Memory B cell (primary cell): Measurements from ENCODE around the gene CCL3.
"Not testable (repeated sequence)": the region's sequence is repeated elsewhere in the genome, so short reads cannot be mapped to it uniquely, and the experiment has no call there.

Experiments used
- ATAC-seq: fragments of 150-1000 bp; cut with Tn5 transposase; 2 replicates; pipeline ENCODE4 v1.10.0; 2021; ENCODE audit warnings: low read depth, mild to moderate bottlenecking, moderate library complexity
- DNase-seq, 2 donors: peaks; one replicate each; pipeline ENCODE4 v3.0.0; 2022; ENCODE audit warnings: low spot score in 2 of 2
- H3K27ac Mint-ChIP-seq: one replicate; pipeline ENCODE4 v1.8.0; 2022; ENCODE audit warnings: mild to moderate bottlenecking, moderate library complexity, mixed read lengths
- H3K27me3 Mint-ChIP-seq: one replicate; pipeline ENCODE4 v1.8.0; 2022; ENCODE audit warnings: mixed read lengths
- H3K36me3 Mint-ChIP-seq: one replicate; pipeline ENCODE4 v1.8.0; 2022; ENCODE audit warnings: mild to moderate bottlenecking, mixed read lengths
- H3K4me1 Mint-ChIP-seq: one replicate; pipeline ENCODE4 v1.8.0; 2022; ENCODE audit warnings: mixed read lengths
- H3K4me3 Mint-ChIP-seq: one replicate; pipeline ENCODE4 v1.8.0; 2022; ENCODE audit warnings: mild to moderate bottlenecking, moderate library complexity, mixed read lengths
- H3K9me3 Mint-ChIP-seq: one replicate; pipeline ENCODE4 v1.8.0; 2022; ENCODE audit warnings: mixed read lengths

CCL3 gene

DNA sequence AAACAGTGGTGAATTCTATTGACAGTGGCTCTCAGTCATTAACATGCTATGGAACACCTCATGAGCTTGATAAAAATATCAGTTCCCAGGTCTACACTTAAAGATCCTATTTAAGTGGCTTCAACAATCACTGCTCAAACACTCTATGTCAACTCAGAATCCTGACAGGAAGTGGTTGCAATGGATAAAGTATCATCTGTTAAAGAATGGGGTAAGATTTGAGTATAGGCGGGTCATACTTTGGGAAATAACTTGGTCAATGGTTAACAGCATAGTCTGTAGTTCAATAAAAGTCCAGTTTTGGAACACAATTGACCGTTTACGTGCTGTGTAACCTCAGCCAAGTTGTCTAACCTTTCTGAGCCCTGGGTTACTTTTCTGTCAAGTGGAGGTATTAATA is 2.5 kb downstream of the CCL3 start:
- not testable (repeated sequence) for H3K9me3 Mint-ChIP-seq, H3K27me3 Mint-ChIP-seq, DNase-seq, H3K36me3 Mint-ChIP-seq, H3K4me3 Mint-ChIP-seq, H3K27ac Mint-ChIP-seq, ATAC-seq
- H3K4me1 Mint-ChIP-seq, result peaks cover 28% of the 10 kb centered on the region

DNA sequence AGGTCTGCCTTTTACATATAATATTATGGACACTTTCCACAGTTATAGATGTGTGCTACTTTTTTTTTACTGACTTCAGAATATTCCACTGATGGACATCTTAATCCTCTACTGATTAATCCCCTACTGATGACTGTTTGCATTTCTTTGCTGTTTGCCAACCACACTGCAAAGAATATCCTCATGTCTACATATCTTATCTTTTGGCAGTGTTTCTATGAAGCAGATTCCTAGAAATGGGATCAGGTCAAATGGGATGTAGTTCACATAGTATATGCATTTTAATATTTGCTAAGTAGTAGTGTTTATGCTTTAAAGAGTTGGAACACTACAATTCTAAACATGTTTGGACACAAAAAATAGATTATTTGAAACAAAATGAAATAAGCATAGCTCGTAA is 3.2 kb downstream of the CCL3 start:
- Mint-ChIP-seq H3K4me3 (no peak overlapping the region), H3K9me3 (no peaks in the 10 kb centered on the region), H3K4me1 (peaks cover 33% of the 10 kb centered on the region), H3K27ac (no peak overlapping the region), H3K36me3 (no peaks in the 10 kb centered on the region), H3K27me3 (no peaks in the 10 kb centered on the region)
- DNase-seq (no peak), ATAC-seq (no peak)

DNA sequence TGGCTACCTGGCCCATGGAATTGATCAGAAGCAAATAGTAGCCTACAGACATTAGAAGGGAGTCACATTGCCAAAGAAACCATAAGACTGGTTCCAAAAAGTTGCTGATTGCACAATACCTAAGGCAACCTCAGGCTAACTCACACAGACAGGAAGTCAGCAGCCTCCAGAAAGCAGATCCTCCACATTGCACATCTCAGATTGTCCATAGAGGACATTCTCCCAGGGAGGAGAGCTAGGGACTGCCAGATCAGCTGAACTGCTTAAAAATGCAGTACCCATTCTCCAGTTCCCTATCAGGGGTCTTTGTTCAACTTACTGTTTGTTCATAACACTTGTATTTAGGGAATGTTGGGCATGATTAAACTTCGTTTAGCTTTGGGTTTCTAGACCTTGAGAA is 4.2 kb downstream of the CCL3 start:
- Mint-ChIP-seq H3K9me3 (no peaks in the 10 kb centered on the region), H3K4me3 (no peak overlapping the region), H3K27ac (no peak overlapping the region), H3K36me3 (no peaks in the 10 kb centered on the region), H3K27me3 (no peaks in the 10 kb centered on the region), H3K4me1 (peaks cover 28% of the 10 kb centered on the region)
- DNase-seq, result no peak
- no peak for ATAC-seq

DNA sequence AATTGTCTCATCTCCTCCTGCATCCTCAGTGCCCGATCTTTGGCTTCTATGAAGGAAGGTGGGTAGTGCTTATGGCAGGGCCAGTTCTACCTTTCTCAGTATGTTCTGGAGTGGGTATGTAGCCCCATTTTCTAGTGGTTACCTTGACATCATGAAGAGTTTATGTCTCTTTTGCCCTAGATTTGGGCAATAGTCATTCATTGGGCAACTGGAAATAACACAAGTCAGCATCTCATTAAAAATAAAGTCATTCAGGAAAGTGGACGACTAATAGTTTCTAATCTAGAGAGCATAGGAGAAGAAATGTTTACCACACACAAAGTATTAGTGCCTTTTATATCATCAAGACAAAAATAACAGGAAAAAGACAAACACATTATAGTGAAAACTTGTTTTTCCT is 6.3 kb downstream of the CCL3 start:
- not testable (repeated sequence) for H3K4me3 Mint-ChIP-seq, H3K27ac Mint-ChIP-seq

DNA sequence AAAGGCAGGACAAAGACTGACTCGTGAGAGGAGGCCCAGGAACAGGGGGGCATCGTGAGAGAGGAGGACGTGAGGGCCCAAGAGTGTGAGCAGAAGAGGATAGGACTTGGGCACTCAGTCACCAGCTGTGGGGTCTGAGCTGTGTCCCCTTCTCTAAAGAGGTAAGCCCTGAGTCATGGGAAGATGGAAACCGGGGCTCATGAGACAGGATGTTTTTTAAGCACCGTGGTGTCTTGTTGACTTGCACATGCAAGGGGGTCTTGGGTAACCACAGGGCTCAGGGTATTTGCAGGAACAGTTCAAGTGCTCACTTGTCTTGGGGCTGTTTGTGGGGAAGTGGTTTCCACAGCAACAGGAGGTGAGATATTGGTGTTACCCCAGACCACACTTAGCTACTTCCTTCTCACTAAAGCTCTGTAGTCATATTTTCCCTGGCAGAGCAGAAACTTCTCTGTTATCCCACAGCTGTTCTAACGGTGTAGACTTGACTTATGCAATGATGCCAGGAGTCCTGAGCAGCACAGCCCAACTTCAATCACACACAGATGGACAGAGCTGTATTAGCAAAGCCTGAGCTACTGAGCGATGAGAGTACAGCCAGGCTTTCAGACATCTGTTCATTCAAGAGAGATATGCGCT is 7.3 kb downstream of the CCL3 start:
- not testable (repeated sequence) for H3K27me3 Mint-ChIP-seq, H3K9me3 Mint-ChIP-seq, H3K36me3 Mint-ChIP-seq
- H3K4me1 Mint-ChIP-seq, result peaks cover 16% of the 10 kb centered on the region
- peak; percentile 94 for ATAC-seq
- peak in 1 of 2 donors; percentile 26 for DNase-seq
- H3K27ac Mint-ChIP-seq, result peak overlapping the region; percentile 77
- peak overlapping the region; percentile 71 for H3K4me3 Mint-ChIP-seq

More for the DNA sequence above, 6.3 kb downstream of the CCL3 start:
- peaks cover 16% of the 10 kb centered on the region for H3K4me1 Mint-ChIP-seq
- H3K36me3 Mint-ChIP-seq, H3K27me3 Mint-ChIP-seq, ATAC-seq, DNase-seq, H3K9me3 Mint-ChIP-seq: not testable (repeated sequence)

DNA sequence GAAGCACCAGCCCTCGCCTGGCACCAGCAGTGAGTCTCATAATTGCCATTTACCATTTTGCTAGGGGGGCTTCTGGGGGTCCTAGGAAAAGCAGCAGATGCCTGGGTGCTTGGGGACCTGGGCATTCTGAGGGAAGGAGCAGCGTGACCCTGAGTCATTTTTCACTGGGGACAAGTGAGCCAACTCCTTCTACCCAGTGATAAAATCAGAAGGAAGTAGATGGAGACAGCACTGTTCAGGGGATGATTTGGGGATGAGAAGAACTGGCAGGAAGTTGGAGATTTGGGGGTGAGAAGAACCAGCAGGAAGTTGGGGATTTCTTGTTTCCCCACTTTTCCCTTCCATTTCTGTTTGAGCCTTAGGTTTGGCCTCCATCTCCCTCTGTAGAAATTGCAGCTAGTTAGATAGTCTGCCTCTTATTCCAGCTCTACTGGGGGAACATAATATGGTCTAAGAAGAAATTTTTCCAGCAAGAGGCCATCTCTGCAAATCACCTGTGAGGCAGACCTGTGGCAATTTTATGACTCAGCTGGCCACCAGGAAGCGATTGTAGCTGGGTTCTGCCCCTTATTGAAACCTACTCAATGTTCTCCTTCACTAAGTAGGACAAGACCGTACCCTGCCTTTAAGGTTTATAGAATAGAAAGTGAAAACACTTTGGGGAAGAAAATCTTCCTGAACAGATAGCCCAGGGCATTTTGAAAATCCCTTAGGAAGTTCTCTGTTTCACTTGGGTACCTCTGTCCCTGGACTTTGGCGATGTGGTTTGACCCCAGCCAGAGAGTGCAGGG is 8.1 kb downstream of the CCL3 start:
- H3K9me3 Mint-ChIP-seq, H3K36me3 Mint-ChIP-seq, DNase-seq, H3K27me3 Mint-ChIP-seq: not testable (repeated sequence)
- peak overlapping the region; percentile 71 for H3K4me3 Mint-ChIP-seq
- peak overlapping the region; percentile 77 for H3K27ac Mint-ChIP-seq
- H3K4me1 Mint-ChIP-seq, result peaks cover 16% of the 10 kb centered on the region
- peak; percentile 39 for ATAC-seq

DNA sequence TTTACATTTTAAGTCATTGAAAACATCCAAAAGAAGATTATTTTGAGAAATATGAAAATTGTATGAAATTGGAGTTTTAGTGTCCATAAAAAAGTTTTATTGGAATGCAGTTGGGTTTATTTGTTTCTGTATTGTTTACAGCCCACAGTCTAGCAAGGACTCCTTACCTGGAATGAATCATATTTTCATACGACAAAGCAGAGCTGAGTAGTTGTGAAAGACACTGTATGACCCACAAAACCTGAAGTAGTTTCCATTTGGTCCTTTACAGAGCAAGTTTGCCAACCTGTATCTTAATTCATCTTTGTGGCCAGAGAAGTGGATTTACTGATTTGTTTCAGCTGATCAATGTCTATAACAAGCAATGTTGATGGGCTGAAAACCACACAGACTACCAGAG is 15.6 kb downstream of the CCL3 start:
- H3K36me3 Mint-ChIP-seq, result peaks cover 4% of the 10 kb centered on the region
- ATAC-seq, result no peak
- no peak for DNase-seq
- H3K4me1 Mint-ChIP-seq, result peaks cover 4% of the 10 kb centered on the region
- H3K27ac Mint-ChIP-seq, result no peak overlapping the region
- peaks cover 6% of the 10 kb centered on the region for H3K9me3 Mint-ChIP-seq
- H3K4me3 Mint-ChIP-seq, result no peak overlapping the region
- H3K27me3 Mint-ChIP-seq, result peaks cover 1% of the 10 kb centered on the region

DNA sequence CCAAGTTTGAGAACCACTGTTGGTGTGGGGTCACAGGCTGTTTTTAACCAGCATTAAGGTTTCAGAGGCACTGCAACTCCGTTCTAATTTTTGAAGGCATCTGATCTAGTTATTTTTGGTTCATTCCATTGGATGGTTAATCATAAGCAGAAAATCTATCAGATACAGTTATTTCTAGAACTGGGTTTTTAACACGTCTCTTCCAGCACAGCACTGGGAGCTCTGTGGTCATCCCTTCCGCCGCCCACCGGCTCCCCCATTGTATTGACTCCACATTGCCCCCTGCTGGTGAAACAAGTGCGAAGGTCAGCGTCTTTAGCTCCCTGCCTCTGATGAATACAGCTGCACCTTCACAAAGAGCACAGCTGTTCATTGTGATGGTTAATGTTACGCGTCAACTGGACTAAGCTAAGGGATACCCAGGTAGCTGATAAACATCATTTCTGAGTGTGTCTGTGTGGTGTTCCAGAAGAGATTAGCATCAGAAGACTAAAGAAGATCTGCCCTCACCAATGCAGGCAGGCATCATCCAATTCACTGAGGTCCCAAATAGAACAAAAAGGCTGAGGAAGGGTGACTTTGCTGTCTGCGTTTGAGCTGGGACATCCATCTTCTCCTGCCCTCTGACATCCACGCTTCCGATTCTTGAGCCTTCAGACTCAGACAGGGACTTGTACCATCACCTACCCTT is 17.4 kb downstream of the CCL3 start:
- H3K36me3 Mint-ChIP-seq, result peaks cover 4% of the 10 kb centered on the region
- no peak overlapping the region for H3K27ac Mint-ChIP-seq
- peaks cover 2% of the 10 kb centered on the region for H3K9me3 Mint-ChIP-seq
- ATAC-seq, result peak; percentile 56
- H3K4me1 Mint-ChIP-seq, result peaks cover 4% of the 10 kb centered on the region
- H3K4me3 Mint-ChIP-seq, result no peak overlapping the region
- H3K27me3 Mint-ChIP-seq, result peaks cover 1% of the 10 kb centered on the region
- DNase-seq, result peak; percentile 47

DNA sequence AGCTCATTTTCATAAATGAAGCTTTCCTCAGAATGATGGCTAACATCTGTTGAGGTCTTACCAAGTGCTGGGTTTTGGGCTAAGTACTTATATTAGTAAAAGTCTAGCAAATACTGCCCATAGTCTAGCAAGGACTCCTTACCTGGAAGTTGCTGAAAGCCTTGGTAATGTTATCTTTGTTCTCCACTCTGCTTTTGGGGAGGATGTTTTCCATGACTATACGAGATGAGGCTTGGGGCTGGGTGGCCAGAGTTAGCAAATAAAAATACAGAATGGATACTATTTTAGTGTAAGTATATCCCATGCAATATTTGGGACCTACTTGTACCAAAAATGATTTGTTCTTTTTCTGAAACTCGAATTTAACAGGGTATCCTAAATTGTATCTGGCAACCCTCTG is 18.2 kb downstream of the CCL3 start:
- no peak for DNase-seq
- H3K9me3 Mint-ChIP-seq, result peaks cover 2% of the 10 kb centered on the region
- H3K4me3 Mint-ChIP-seq, result no peak overlapping the region
- H3K27me3 Mint-ChIP-seq, result peaks cover 1% of the 10 kb centered on the region
- H3K27ac Mint-ChIP-seq, result no peak overlapping the region
- ATAC-seq, result no peak
- H3K4me1 Mint-ChIP-seq, result peaks cover 4% of the 10 kb centered on the region
- H3K36me3 Mint-ChIP-seq, result peaks cover 2% of the 10 kb centered on the region

DNA sequence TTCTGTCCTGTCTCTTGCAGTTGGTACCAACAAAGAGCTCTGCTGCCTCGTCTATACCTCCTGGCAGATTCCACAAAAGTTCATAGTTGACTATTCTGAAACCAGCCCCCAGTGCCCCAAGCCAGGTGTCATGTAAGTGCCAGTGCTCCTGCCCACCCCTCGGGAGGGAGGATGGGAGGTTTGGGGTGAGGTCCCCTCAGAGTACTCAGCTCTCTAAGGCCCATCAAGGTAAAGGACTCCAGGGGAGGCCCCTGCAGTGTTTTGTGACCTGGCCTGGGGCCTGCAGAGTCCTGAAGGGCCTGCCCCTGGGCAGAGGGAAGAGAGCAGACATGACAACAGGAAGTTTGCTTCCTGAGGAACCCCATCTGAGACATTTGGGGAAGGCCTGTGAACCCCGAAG is 19.5 kb downstream of the CCL3 start:
- peaks cover 3% of the 10 kb centered on the region for H3K27me3 Mint-ChIP-seq
- peaks cover 4% of the 10 kb centered on the region for H3K4me1 Mint-ChIP-seq

DNA sequence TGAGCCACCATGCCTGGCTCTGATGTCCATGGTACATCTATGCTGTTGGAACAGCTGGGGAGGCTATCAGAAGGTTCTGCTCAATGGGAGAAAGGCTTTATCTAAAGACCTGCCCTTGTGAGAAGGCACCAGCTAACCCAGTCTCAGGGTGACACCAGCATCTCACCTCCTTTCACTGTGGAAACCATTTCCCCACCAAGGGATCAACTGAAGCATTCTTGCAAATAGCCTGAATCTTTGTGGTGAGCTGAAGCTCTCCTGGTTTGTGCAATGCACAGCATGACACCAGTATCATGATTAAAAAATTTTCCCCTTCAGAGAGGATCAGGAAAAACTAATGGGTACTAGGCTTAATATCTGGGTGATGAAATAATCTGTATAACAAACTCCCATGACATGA is 20.8 kb downstream of the CCL3 start:
- Mint-ChIP-seq H3K4me3 (no peak overlapping the region), H3K9me3 (no peaks in the 10 kb centered on the region), H3K36me3 (no peaks in the 10 kb centered on the region), H3K27me3 (peaks cover 5% of the 10 kb centered on the region), H3K27ac (no peak overlapping the region), H3K4me1 (peaks cover 8% of the 10 kb centered on the region)
- DNase-seq (no peak), ATAC-seq (no peak)

More for the DNA sequence above, 19.5 kb downstream of the CCL3 start:
- H3K9me3 Mint-ChIP-seq, result no peaks in the 10 kb centered on the region
- ATAC-seq (no peak), DNase-seq (no peak)
- H3K4me3 Mint-ChIP-seq, result no peak overlapping the region
- no peak overlapping the region for H3K27ac Mint-ChIP-seq
- no peaks in the 10 kb centered on the region for H3K36me3 Mint-ChIP-seq

DNA sequence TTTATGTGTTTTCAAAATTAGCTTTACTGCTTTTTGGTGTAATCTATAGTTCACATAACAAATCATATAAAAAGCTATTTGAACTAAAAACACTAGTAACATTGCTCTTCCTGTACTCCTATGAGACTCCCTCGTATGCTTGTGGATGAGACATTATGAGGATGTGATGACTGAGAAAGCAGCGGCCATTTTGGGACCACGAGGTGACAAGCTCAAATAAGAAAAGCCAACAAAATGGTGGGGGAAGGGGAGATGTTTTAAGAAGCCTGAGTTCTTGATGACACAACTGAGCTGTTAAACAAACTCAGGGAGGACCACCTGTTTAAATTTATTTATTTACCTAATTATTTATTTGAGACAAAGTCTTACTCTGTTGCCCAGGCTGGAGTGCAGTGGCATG is 21.4 kb downstream of the CCL3 start:
- peaks cover 6% of the 10 kb centered on the region for H3K27me3 Mint-ChIP-seq
- peaks cover 8% of the 10 kb centered on the region for H3K4me1 Mint-ChIP-seq
- no peak overlapping the region for H3K4me3 Mint-ChIP-seq
- H3K36me3 Mint-ChIP-seq, result no peaks in the 10 kb centered on the region
- ATAC-seq (no peak), DNase-seq (no peak)
- no peaks in the 10 kb centered on the region for H3K9me3 Mint-ChIP-seq
- no peak overlapping the region for H3K27ac Mint-ChIP-seq

DNA sequence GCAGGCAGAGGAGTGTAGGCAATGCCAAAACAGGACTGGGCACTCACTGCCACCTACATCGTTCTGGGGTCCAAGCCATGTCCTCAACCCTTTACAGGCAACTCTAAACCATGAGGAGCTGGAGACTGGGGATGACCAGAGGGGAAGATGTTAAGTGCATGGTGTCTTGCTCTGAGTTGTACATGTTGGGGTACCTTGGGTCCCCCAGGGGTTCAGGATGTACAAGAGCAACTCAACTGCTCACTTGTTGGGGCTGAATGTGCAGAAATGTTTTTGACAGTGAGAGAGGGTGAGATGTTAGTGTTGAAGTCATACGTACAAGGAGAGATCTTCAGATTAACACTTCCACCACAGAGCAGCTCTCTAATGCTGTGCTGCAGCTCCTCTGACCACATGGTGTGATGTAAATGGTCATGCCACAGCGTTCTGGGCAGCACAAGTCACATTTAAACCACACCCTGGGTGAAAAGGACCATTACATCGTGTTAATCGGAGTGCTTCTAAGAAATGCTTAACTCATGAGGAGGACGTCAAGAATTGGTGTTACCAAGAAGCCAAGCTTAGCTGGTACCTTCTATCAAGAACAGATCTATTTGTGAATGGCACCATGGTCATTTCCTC is 23.5 kb downstream of the CCL3 start:
- DNase-seq, result no peak
- H3K4me1 Mint-ChIP-seq, result peaks cover 4% of the 10 kb centered on the region
- H3K9me3 Mint-ChIP-seq, result no peaks in the 10 kb centered on the region
- peaks cover 5% of the 10 kb centered on the region for H3K27me3 Mint-ChIP-seq
- H3K4me3 Mint-ChIP-seq, result no peak overlapping the region
- H3K27ac Mint-ChIP-seq, result no peak overlapping the region
- no peaks in the 10 kb centered on the region for H3K36me3 Mint-ChIP-seq
- ATAC-seq, result no peak
